Neural cell (in vitro differentiated cells): ENCODE measurements around the gene KRTAP5-1.
"Not testable (repeated sequence)": the region's sequence is repeated elsewhere in the genome, so short reads cannot be mapped to it uniquely, and the experiment has no call there.

Source experiments
- CTCF ChIP-seq: fragments of 450-650 bp; IDR thresholded peaks from 2 replicates; pipeline ENCODE4 v1.5.1; 2014; ENCODE audit warnings: antibody characterized with exemption, mild to moderate bottlenecking, moderate library complexity; ENCODE audit not compliant: poor library complexity, severe bottlenecking
- EP300 ChIP-seq: fragments of 450-650 bp; conservative IDR thresholded peaks from 2 replicates; pipeline ENCODE4 v1.6.1; 2014; ENCODE audit warnings: antibody characterized with exemption, mild to moderate bottlenecking, moderate library complexity; ENCODE audit not compliant: poor library complexity, severe bottlenecking
- EZH2 ChIP-seq: fragments of 200-600, 300-800 bp; shearing (Covaris generic), sonication (generic); IDR thresholded peaks from 2 replicates; pipeline ENCODE4 v1.6.1; 2014; ENCODE audit warnings: antibody characterized with exemption, low read length, borderline replicate concordance, mild to moderate bottlenecking; ENCODE audit not compliant: insufficient read depth, poor library complexity, severe bottlenecking
- POLR2AphosphoS5 ChIP-seq: IDR thresholded peaks from 2 replicates; pipeline ENCODE4 v1.6.1; 2012
- RAD21 ChIP-seq: fragments of 450-650 bp; conservative IDR thresholded peaks from 2 replicates; pipeline ENCODE4 v1.6.1; 2014; ENCODE audit warnings: antibody characterized with exemption, mild to moderate bottlenecking, moderate library complexity
- SMC3 ChIP-seq: fragments of 450-650 bp; conservative IDR thresholded peaks from 2 replicates; pipeline ENCODE4 v1.6.1; 2014; ENCODE audit warnings: antibody characterized with exemption, mild to moderate bottlenecking, moderate library complexity; ENCODE audit not compliant: poor library complexity
- TAF1 ChIP-seq: IDR thresholded peaks from 2 replicates; pipeline ENCODE4 v1.6.1; 2012; ENCODE audit warnings: low read depth
- TF ChIP-seq, protein P1 (sequence below): IDR thresholded peaks from 2 replicates; pipeline ENCODE4 v1.6.1; 2012; ENCODE audit warnings: borderline replicate concordance

DNA sequence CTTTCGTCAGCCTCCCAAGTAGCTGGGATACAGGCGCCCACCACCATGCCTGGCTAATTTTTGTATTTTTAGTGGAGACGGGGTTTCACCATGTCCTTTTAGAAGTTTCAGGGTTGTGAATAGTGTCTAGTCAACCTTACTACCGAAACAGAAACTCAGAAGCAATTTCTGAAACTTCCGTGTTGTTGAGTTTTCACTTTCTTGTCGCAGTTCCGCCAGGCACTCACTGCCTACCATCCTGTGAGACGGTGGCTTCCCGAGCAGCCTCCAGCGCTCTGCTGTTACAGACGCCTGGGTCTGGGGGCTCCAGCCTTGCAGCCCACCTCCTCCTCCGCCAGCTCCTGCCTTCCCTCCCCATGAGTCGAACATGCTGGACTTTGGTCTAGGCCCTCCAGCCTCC, 20.8 kb upstream of the KRTAP5-1 start:
- not testable (repeated sequence) for TF ChIP-seq EZH2, EP300, POLR2AphosphoS5, CTCF, RAD21, TAF1, SMC3
- TF ChIP-seq, protein P1, sequence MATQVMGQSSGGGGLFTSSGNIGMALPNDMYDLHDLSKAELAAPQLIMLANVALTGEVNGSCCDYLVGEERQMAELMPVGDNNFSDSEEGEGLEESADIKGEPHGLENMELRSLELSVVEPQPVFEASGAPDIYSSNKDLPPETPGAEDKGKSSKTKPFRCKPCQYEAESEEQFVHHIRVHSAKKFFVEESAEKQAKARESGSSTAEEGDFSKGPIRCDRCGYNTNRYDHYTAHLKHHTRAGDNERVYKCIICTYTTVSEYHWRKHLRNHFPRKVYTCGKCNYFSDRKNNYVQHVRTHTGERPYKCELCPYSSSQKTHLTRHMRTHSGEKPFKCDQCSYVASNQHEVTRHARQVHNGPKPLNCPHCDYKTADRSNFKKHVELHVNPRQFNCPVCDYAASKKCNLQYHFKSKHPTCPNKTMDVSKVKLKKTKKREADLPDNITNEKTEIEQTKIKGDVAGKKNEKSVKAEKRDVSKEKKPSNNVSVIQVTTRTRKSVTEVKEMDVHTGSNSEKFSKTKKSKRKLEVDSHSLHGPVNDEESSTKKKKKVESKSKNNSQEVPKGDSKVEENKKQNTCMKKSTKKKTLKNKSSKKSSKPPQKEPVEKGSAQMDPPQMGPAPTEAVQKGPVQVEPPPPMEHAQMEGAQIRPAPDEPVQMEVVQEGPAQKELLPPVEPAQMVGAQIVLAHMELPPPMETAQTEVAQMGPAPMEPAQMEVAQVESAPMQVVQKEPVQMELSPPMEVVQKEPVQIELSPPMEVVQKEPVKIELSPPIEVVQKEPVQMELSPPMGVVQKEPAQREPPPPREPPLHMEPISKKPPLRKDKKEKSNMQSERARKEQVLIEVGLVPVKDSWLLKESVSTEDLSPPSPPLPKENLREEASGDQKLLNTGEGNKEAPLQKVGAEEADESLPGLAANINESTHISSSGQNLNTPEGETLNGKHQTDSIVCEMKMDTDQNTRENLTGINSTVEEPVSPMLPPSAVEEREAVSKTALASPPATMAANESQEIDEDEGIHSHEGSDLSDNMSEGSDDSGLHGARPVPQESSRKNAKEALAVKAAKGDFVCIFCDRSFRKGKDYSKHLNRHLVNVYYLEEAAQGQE = not testable (repeated sequence)
